Tongue (tissue), 2 donors: ENCODE measurements around the gene C3orf85. TPM values are rescaled to one million over a fixed set of nuclear protein-coding genes. Genes with fewer than 3 reads are reported as not detected.

Experiments used
- DNase-seq: peaks from one replicate; pipeline ENCODE4 v3.0.0-alpha.2; 2015
- total RNA-seq: library from RNA; depleted of rRNA; stranded (reverse); fragments of >200 nt; gene quantifications from one replicate; pipeline ENCODE4 v1.2.3, GENCODE V29; 2014

C3orf85 gene
- total RNA-seq, 1 donor from 2014 or later, result not detected

DNA sequence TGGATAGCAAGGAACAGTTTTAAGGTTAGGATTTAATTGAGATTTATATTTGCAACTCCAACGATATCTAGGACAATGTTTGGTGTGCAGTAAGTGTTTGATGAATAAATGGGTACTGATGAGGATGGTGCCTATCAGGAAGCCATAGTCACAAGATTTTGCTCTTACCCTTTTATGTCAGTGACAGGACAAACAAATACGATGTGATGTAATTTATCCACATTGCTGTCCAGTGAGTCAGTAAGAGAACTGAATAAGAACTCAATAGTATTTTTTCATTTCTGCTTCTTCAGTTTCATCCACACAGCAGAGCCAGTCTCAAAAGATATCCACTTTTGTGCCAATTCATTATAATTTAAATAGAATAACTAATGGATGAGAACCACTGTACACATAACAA lies 18.5 kb downstream of the C3orf85 start:
- DNase-seq, result no peak

DNA sequence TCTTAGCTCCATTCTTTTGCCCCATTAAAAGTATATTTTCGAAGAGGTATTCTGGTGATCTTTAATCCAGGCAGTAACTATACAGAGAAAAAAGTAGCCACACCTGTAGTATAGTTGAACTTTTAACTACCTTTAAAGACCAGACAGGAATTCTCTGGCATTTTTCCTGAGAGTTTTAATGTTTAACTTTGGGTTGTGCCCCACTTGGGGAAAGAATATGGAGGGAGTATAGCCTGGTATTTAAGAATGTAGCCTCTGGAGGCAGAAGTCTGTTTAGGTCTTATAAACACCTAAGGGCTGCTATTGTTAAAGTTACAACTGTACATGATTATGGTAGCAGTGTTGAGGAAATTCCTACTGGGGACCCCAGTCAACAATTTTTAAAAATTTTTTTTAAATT lies 19.3 kb downstream of the C3orf85 start:
- DNase-seq, result no peak

DNA sequence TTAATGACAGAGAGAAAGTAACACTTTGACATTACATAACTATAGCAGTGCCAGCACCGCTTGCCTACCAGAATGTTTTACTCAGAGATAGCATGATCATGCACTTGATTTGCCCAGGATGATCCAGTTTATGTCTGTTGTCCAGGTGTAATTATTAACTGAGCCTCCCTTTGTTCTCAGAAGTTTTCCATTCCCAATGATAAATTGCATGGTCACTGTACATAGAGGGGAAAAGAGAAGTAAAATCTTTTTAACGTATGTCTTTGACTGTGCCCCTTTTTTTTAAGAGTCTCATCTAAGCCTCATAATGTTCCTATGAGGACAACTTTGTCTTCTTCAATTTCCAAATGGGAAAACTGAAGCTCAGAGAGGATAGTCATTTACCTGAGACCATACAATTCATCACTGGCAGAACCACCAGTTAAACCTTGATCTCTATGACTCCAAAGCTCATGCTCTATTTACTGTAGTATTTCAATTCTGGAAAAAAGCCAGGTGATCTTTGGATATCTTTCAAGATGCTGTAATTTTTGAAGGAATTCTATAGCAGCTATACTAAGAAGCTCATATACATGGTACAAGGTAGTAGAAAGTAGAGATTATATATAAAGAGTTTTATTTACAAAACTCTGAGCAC lies 25.1 kb downstream of the C3orf85 start:
- DNase-seq, result no peak

DNA sequence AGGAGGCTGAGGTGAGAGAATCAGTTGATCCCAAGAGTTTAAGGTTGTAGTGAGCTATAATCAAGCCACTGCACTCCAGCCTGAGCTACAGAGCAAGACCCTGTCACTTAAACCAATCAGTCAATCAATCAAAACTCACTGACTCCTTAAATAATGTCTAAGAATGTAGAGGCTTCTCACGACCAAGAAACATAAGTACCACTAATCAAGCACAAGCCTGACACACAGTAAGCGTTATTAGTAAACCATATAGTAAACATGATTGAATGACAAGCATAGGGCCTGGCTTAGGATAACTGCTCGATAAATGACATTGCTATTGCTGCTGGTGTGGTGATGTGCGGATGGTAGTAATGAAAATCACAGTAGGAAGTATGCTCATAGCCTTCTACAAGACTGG lies 29.4 kb downstream of the C3orf85 start:
- DNase-seq, result no peak

DNA sequence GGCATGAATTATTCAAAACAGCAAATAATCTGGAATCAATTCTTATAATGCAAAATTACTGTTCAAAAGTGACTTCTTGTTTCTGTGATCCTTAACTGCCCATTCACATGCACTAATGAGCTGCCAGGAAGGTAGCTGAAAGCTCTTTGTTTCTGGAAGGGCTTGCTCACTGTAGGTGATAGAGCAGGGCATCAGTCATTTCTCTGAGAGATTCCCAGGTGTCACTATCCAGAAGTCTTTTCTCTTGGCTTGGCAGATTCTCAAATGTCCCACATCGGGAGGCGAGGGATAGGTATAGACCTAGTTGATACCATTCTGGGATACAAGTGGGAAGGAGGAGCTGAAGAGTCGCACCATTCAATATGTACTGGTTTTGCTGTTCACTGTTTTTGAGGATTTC lies 35.0 kb downstream of the C3orf85 start:
- DNase-seq, result no peak

DNA sequence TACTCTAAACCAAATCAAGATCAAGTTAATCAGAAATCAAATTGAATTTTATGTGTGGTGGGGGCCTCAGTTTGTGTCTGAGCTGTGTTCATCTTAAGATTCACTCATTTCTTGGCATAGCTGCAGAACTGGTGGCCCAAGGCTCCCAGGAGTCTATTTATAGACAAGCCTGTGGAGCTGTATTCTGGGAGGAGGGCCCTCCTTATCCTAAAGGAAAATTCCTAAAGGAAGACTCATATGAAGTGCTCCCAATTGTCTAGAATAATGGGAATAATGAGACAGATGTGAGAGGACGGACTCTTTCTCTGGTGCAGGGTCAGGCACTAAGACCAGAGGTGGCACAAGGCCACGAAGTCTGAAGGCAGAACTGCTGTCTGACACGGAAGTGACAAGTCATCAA lies 38.9 kb downstream of the C3orf85 start:
- no peak for DNase-seq

DNA sequence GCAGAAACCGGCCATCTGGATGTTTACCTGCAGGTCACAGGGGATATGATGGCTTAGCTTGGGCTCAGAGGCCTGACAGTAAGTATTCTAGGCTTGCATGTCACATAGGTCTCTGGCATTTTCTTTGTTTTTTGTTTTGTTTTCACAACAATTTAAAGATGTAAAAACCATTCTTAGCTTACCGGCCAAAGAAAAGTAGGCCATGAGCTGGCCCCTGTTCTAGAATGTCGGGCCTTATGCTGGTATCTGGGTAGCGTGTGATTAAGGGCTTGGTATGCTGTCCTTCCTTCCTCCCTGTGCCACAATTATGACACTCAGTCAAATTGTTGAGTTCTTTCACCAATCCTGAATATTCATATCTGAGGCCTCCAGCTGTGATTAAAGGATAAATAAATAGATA lies 40.2 kb downstream of the C3orf85 start:
- no peak for DNase-seq

DNA sequence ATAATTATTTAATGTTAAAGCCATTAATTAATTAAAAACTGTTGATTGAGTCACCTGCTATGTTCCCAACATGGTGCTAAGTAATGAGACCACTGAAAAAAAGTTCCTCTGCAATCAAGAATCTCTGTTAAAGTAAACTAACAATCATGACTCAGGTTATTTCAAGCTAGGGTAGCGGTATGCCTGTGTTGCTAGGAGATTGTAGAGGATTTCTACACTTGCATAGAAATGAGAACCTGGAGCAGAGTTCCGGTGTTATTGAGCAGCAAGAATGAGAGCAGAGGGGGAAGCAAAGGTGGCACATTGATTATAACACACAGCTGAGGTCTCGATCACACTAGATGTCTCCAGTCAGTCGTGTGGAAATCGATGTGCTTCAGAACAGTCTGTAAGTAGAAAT lies 41.4 kb downstream of the C3orf85 start:
- DNase-seq, result no peak

DNA sequence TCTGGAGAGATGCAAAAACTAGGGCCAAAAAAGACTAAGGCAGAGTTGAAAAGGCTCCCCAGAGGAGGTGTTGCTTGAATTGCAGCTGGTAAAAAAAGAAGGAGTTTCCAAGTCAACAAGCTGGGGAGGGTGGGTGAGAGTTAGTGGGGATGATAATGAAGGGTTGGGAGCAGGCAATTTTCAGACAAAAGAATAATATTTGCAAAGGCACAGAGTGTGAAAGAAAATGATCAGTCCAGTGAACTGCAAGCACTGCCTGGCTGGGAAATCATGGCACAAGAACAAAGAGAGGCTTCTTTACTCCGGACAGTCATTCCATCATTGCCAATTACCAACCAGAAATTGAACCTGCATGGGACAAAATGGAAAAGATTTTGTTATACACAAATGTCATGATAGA lies 42.2 kb downstream of the C3orf85 start:
- no peak for DNase-seq

DNA sequence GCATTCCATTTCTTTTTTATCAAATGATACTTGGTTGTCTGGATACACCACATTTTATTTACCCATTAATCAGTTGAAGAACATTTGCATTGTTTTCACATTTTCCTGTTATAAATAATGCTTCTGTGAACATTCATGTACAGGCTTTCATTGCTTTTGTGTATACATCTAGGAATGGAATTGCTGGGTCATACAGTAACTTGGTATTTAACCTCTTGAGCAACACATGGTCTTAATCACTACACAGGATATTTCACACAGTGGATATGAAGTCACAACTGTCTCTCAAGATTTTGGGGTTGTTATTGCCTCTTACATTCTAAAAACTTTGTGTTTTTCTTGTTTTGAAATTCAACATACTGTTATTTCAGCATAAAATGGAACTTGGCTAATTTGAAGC lies 48.2 kb downstream of the C3orf85 start:
- DNase-seq, result no peak

DNA sequence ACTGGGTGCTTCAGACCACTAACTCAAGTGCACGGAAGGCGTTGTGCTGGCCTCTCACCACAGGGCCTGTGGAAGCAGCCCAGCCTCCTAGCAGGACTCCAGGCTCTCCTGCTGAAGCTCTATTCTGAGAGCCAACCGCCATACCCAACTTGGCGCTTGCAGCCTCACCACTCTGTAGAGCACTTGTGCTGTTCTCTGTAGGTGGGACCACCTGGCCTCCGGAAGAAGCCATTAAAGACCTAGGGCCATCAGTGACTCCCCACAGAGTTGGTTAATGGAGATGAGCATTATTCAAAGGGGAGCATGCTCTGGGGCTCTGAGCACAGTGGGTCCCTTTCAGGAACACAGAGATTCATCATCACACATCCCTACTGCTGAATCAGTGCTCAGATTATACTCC lies 50.9 kb downstream of the C3orf85 start:
- no peak for DNase-seq

DNA sequence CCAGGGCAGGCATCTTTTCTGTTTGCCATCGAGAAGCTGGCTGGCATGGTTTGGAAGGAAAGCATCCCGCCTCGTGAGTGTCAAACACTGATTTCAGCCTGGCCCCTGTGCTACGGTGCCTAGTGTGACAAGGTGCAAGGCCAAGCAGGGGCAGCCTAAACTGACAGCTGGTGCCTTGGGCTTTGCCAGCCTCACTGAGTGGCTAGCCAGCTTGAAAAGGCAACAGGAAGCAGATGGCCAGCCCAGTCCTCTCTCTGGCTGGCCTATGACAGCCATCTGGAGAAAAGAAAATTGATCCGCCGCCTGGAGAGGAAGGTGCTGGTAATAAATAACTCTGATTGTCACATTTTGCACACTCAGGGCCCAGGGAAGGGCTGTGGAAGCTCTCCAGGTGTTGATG lies 52.2 kb downstream of the C3orf85 start:
- DNase-seq, result no peak

DNA sequence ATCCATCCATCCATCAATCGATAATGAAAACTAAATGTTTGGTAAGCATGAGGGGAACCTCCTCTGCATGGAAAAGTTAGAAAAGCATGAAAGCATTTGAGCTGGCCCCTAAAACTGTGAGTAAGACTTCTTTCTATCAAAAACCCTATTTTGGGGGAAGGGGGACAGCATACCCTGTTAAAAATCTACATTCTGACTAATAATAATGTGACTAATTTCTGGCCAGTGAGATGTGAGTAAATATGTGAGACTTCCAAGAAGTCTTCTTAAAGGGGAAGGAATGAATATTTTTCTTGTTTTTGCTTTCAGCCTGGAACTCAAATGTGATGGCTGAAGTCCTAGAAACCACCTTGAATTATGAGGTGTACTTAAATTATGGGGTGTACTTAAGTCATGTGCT lies 54.9 kb downstream of the C3orf85 start:
- DNase-seq, result no peak

DNA sequence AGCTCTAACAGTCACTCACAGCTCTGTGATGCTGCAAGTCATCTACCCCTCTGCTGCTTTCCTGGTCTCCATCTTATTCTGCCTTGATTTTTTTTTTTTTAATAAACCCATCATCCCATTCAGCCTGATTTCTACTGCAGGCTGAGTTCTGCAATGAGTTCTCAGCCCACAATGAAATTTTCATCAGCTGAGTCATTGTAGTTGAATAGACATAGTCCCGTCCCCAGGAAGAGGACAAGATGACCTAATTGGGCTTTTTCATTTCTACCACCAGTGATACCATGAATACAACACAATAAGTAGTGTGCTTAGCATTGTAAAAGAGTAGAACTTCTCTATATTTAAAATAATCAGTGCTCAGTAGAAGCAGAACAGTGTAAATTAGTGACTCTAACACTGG lies 59.3 kb downstream of the C3orf85 start:
- no peak for DNase-seq

Other genes starting within 250 kb of the C3orf85 start
- gene GUCA1C, start 182.8 kb upstream of the C3orf85 start, total RNA-seq, result not detected
- not detected for gene MORC1, start 18.6 kb upstream of the C3orf85 start, total RNA-seq
- gene DPPA2, start 179.8 kb downstream of the C3orf85 start, total RNA-seq, result not detected
- gene DPPA4, start 200.8 kb downstream of the C3orf85 start, total RNA-seq, result 1.7 TPM